ENCODE measurements around the gene NUP133.
"Not testable (repeated sequence)": the region's sequence is repeated elsewhere in the genome, so short reads cannot be mapped to it uniquely, and the experiment has no call there.

Gene NUP133

DNA sequence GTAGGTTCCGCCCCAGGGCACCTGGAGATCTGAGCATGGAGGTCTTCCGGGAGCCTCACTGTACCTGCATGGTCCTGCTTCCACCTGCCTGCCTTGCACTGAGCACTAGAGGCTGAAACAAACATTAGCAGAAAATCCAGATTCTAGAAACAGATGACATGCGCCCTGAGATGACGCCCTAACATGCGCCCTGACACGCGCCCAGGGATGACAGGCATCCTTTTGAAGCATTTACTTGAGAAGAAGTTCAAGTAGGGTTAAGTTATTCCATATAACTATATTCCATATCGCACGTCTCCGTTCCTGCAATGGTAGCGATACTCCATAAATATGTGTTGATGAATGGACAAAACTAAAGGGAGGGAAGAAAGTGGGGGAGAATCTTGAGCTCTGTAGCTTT is 87.9 kb downstream of the NUP133 start:
- no peak for DNase-seq (ENCODE audit: low read depth in 2 of 2)

- not testable (repeated sequence) for DNase-seq (ENCODE audit: low read depth in 2 of 2)
Measured at GRCh38 chr1:229418586-229418985, 89.6 kb downstream of the NUP133 start.

- DNase-seq (ENCODE audit: low read depth in 2 of 2), result not testable (repeated sequence)
Measured at GRCh38 chr1:229412810-229413209, 95.3 kb downstream of the NUP133 start.

GRCh38 chr1:229412056-229412455 is 96.1 kb downstream of the NUP133 start:
- no peak for DNase-seq (ENCODE audit: low read depth in 2 of 2)

GRCh38 chr1:229411434-229412055 is 96.6 kb downstream of the NUP133 start:
- no peak for DNase-seq (ENCODE audit: low read depth in 2 of 2)

GRCh38 chr1:229410692-229411433 is 97.3 kb downstream of the NUP133 start:
- DNase-seq (ENCODE audit: low read depth in 2 of 2), result no peak

- DNase-seq (ENCODE audit: low read depth in 2 of 2), result no peak
Measured at GRCh38 chr1:229410370-229410691, 97.8 kb downstream of the NUP133 start.

GRCh38 chr1:229409616-229410369 is 98.3 kb downstream of the NUP133 start:
- DNase-seq (ENCODE audit: low read depth in 2 of 2), result no peak

DNA sequence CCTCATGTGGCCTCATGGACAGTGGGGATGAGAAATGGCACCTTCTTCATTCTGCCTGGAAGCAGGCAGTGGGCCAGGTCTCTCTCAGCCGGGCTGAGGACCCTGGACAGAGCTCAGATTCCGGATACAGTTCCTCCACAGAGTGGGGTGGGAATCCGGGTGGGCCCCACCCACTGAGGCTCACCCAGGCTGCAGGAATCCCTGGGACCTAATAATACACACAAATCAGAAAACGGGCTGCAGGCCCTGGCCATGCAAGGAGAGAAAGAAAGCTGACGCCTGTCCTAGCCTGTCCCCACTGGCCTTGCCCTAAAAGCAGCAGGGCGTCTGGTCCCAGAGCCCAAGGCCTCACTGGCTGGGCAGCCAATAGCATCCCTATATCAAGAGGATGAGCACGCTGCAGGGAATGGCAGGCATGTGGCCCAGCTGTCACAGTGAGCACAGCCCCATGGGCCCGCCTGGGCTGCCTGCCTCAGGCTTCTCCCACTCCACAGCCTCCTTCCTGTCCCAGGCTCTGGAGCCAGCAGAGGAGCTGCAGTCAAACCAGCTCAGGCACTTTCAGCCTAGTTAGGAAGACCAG is 99.6 kb downstream of the NUP133 start:
- no peak for DNase-seq (ENCODE audit: low read depth in 2 of 2)

GRCh38 chr1:229407206-229408026 is 100.7 kb downstream of the NUP133 start:
- DNase-seq (ENCODE audit: low read depth in 2 of 2), result no peak

DNA sequence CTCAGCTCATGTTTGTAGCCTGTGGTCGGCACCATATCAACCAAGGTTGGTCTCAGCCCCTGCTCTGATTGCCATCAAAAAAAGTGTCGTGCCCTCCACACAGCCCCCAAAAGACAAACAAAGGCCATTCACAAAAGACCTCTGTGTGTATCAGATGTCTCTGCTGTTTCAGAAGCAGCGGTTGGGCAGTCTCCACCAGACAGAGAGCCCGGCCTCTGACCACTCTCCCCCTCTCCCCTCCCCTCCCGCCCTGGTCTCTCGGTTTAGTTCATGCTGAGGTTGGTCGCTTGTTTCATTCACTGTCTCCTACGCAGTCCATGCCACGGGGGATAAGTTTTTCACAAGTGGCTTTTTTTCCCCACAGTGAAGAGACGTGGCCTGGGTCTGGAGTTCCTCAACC is 101.3 kb downstream of the NUP133 start:
- DNase-seq (ENCODE audit: low read depth in 2 of 2), result no peak

- no peak for DNase-seq (ENCODE audit: low read depth in 2 of 2)
Measured at GRCh38 chr1:229403573-229403972, 104.6 kb downstream of the NUP133 start.

DNA sequence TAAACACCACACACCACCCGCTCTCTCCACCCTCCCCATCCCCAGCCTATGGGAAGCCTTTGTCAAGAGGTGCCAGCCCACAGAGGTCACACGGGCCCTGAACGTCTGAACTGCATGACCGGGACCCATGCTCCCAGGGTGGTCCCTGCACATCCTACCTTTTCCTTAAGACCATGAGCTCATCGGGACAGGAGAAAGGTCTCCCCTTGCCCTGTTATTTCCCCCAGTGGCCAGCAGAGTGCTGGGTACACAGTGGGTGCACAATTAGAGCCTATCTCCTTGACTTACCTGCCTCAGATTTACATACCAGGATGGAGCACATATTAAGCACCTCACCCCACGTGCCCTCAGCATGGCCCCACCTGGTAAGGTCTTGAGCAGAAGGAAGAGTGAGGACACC is 105.1 kb downstream of the NUP133 start:
- no peak for DNase-seq (ENCODE audit: low read depth in 2 of 2)

- DNase-seq (ENCODE audit: low read depth in 2 of 2), result not testable (repeated sequence)
Measured at GRCh38 chr1:229402329-229402728, 105.8 kb downstream of the NUP133 start.

GRCh38 chr1:229397762-229398161 is 110.4 kb downstream of the NUP133 start:
- DNase-seq (ENCODE audit: low read depth in 2 of 2), result no peak

- DNase-seq (ENCODE audit: low read depth in 2 of 2), result no peak
Measured at GRCh38 chr1:229396585-229397206, 111.4 kb downstream of the NUP133 start.

GRCh38 chr1:229394517-229394916 is 113.6 kb downstream of the NUP133 start:
- not testable (repeated sequence) for DNase-seq (ENCODE audit: low read depth in 2 of 2)

GRCh38 chr1:229392936-229393335 is 115.2 kb downstream of the NUP133 start:
- no peak for DNase-seq (ENCODE audit: low read depth in 2 of 2)
